ENCODE data around the gene CCDC122.
"Not testable (repeated sequence)": the region's sequence is repeated elsewhere in the genome, so short reads cannot be mapped to it uniquely, and the experiment has no call there.

CCDC122 gene

GRCh38 chr13:43877326-43877725 is 2.2 kb downstream of the CCDC122 start:
- no peak for DNase-seq (ENCODE audit: low spot score)

GRCh38 chr13:43876366-43876765 is 3.2 kb downstream of the CCDC122 start:
- DNase-seq (ENCODE audit: low spot score), result no peak

GRCh38 chr13:43874504-43875092 is 4.9 kb downstream of the CCDC122 start:
- peak; percentile 25 for DNase-seq (ENCODE audit: low spot score)

DNA sequence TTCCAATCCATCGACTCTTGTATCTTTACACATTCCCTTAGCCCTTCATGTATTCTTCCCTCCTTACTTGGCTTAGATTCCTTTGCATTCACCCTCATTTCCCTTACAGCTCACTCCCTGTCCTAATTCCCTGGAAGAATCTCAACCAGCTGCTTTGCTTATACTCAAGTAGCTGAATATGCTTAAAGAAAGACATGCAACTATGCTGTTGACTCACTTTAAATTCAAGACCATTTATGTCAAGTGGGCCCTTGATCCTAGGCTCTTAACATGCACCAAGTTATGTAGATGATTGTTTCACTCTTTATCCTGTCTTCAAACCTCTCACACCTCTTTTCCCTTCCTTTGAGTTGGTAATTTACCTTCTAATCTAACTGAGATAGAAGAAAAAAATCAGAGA is 7.4 kb downstream of the CCDC122 start:
- DNase-seq (ENCODE audit: low spot score), result no peak

GRCh38 chr13:43865892-43866291 is 13.6 kb downstream of the CCDC122 start:
- DNase-seq (ENCODE audit: low spot score), result no peak

DNA sequence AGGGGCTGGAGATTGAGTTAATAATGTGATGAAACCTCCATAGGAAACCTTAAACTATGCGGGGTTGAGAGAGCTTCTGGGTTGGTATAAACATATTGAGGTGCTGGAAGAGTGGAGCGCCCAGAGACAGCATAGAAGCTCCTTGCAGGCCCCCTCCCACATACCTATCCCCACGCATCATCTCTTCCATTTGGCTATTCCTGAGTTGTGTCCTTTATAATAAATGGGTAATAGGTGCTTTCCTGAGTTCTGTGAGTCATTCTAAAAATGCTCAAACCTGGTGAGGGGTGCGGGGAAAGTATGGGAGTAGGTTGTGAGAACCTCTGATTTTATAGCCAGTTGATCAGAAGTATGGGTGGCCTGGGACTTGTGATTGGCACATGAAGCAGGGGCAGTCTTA is 14.6 kb downstream of the CCDC122 start:
- DNase-seq (ENCODE audit: low spot score), result no peak

GRCh38 chr13:43861863-43862262 is 17.7 kb downstream of the CCDC122 start:
- no peak for DNase-seq (ENCODE audit: low spot score)

- DNase-seq (ENCODE audit: low spot score), result no peak
These were observed 26.6 kb downstream of the CCDC122 start for GRCh38 chr13:43852923-43853404.

DNA sequence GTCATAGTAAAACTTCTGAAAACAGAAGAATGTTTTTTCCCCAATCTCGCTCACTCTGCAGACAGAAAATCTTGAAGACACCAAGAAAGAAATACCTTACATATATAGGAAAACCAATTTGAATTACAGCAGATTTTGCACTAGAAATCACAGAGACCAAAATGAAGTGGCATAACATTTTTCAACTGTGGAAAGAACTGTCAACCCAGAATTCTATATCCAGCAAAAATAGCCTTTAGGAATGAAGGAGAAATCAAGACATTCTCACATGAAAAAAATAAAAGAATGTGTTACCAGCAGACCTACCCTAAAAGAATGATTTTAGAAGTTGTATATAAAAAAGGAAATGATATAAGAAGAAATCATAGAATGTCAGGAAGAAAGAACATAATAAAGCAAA is 28.7 kb downstream of the CCDC122 start:
- DNase-seq (ENCODE audit: low spot score), result no peak

DNA sequence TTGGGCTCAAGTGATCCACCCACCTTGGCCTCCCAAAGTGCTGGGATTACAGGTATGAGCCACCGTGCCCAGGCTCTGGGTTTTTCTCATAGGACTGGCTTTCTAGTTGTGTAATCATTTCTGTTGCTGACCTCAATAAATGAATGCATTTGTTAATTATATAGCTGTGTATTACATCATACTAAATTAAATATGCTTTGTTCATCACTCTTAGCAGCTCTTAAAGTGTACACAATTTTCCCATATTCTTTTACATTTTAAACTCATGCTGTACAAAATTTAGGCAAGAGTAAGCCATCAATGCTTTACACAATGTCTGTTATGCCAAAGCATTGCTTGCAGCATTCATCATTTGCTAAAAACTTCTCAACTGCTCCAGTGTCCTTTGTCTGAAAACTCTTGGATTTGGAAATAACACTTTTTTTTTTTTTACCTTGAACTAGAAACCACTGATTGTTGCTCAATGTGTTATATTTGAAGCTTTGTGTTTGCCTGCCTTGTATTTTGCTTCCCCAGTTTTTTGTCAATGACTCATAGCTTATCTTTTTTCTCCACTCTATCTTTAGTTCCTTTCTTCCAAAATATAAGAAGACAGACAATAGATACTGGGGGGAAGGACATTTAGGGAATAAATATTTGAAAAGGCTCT is 31.4 kb downstream of the CCDC122 start:
- no peak for DNase-seq (ENCODE audit: low spot score)

- DNase-seq (ENCODE audit: low spot score), result no peak
These were observed 32.9 kb downstream of the CCDC122 start for GRCh38 chr13:43846496-43847158.

DNA sequence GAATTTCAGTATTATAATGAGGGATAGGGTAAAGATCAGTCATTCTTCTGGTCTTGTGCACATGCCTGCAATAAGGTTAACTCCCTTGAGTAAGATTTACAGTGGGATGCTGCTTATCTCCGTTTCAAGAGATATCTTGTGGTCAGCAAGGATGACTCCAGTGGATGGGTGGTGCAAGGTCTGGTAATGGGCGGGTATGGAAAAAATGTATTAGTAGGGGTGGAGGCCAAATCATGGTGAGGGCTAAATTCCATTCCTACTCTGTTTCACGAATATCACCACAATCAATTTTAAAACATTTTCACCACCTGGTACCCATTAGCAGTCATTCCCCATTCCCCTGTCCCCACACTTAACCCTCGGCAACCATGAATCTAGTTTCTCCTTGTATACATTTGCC is 40.6 kb downstream of the CCDC122 start:
- no peak for DNase-seq (ENCODE audit: low spot score)

GRCh38 chr13:43835701-43836100 is 43.8 kb downstream of the CCDC122 start:
- no peak for DNase-seq (ENCODE audit: low spot score)

DNA sequence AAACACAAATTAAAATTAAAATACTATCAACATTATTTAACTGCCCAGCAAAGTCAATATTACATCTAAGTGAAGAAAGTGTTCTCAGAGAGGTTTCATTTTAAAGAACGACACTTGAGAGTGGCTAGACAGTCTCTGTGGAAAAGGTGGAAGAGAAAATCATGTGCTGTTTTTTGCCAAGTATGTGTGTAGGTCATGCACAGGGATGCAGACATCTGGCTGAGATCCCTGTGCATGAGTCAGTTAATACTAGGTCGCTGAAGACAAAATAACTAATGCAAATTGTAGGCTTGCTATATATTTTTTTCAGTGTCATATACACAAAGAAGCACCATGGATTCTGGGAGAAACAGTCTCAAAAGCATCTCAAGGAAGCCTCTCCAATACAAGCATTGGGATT is 48.5 kb downstream of the CCDC122 start:
- DNase-seq (ENCODE audit: low spot score), result no peak

GRCh38 chr13:43830497-43830881 is 49.1 kb downstream of the CCDC122 start:
- no peak for DNase-seq (ENCODE audit: low spot score)

GRCh38 chr13:43824656-43825055 is 54.9 kb downstream of the CCDC122 start:
- DNase-seq (ENCODE audit: low spot score), result not testable (repeated sequence)

DNA sequence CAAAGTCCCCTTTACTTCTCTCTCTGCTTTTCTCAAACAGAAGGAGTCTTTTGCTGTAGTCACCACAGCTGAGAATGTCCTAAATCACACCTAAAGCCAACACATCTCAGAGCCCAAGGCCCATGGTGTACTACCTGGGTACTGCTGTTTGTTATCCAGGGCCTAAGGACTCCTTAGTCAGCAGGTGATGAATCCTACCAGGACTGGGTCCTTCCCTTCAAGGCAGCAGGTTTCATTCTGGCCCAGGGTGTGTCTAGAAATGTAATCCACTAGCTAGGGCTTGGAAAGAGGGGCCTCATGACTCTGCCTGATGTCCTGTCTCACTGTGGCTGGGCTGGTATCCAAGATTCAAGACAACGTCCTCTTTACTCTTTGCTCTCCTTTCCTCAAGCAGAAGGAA is 56.6 kb downstream of the CCDC122 start:
- no peak for DNase-seq (ENCODE audit: low spot score)

GRCh38 chr13:43816401-43816889 is 63.1 kb downstream of the CCDC122 start:
- DNase-seq (ENCODE audit: low spot score), result no peak

DNA sequence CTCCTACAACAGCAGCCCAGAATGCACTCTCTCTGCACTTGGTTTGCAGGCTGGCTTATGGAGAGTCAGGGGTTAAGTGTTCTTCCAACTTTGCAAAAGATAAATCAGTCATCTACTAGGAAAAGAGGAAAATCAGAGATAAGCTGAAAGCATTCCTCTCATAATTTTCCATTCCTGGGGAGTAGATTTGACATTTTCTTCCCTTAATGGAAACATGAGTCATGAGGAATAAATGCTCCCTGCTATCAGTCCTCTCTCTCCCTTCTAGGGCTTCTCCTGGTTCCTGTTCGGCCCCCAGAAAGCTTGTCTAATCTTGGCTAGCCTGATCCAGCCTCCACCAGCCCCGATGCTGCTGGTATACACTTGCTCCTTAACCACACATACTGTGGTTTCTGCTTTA is 64.3 kb downstream of the CCDC122 start:
- DNase-seq (ENCODE audit: low spot score), result no peak

- DNase-seq (ENCODE audit: low spot score), result no peak
These were observed 70.9 kb downstream of the CCDC122 start for GRCh38 chr13:43808676-43809075.

DNA sequence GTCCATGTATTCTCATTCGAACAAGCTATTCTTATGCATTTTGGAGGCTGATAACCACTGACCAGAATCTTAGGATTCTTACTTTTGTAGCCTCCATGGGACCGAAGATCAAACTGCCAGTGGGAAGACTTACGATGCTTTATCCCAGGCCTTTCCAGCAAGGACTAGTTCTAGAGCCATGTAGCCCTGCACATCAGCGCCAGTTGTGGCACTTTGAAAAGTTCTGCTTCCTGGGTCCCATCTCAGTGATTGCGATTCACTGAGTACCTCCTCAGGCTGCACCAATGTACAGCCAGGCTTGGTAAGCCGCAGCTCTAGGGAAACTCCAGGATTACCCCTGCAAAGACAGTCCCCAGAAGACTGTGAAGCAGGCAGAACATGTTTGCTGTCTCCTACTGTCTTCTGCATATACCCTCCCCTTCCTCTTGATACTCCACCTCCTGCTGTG is 73.8 kb downstream of the CCDC122 start:
- DNase-seq (ENCODE audit: low spot score), result no peak

- peak; percentile 25 for DNase-seq (ENCODE audit: low spot score)
These were observed 74.5 kb downstream of the CCDC122 start for GRCh38 chr13:43805071-43805468.

GRCh38 chr13:43804461-43805070 is 75.0 kb downstream of the CCDC122 start:
- peak; percentile 59 for DNase-seq (ENCODE audit: low spot score)
